ENCODE data around the gene LONRF2. TPM values are rescaled to one million over a fixed set of nuclear protein-coding genes. Genes with fewer than 3 reads are reported as not detected.

Gene LONRF2
- total RNA-seq, 4 donors from 2014 or later = 0.38 to 2.6 (median 1.1) TPM

DNA sequence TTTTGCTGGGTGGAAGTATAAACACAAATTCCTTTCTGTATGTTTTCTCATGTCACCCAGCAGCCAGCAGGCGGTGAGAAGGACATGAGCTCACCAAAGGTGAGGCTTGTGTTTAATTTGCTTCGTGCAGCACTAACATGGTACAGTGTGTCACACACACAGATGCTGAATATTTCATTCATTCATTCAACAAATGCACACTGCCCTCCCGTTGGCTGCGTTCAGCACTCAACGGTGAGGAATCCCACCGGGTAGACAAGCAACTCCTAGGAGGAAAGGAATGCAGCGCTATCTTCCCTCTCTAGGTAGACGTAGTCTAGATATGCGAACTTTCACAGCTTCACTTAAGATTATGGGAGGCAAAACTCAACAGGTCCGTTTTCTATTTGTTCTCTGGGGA lies 85.1 kb downstream of the LONRF2 start:
- intact Hi-C loops (cut with DNase I; ENCODE audit: low total_unique reads) = no loop called here
- TF ChIP-seq POLR2A (IDR thresholded peaks at IDR 0.05) = no peak
- peak in 1 of 2 donors; percentile 65 for DNase-seq (ENCODE audit: low spot score in 2 of 2)
- WGBS, 2 donors = 86 to 89% methylated on average over 10 of the region's 10 CpGs
- no peak overlapping the region for H3K4me3 ChIP-seq (ENCODE audit: low read depth, poor library complexity, severe bottlenecking)

- TF ChIP-seq, protein P1, sequence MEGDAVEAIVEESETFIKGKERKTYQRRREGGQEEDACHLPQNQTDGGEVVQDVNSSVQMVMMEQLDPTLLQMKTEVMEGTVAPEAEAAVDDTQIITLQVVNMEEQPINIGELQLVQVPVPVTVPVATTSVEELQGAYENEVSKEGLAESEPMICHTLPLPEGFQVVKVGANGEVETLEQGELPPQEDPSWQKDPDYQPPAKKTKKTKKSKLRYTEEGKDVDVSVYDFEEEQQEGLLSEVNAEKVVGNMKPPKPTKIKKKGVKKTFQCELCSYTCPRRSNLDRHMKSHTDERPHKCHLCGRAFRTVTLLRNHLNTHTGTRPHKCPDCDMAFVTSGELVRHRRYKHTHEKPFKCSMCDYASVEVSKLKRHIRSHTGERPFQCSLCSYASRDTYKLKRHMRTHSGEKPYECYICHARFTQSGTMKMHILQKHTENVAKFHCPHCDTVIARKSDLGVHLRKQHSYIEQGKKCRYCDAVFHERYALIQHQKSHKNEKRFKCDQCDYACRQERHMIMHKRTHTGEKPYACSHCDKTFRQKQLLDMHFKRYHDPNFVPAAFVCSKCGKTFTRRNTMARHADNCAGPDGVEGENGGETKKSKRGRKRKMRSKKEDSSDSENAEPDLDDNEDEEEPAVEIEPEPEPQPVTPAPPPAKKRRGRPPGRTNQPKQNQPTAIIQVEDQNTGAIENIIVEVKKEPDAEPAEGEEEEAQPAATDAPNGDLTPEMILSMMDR (IDR thresholded peaks at IDR 0.05) = no peak
- no peak for TF ChIP-seq POLR2A (IDR thresholded peaks at IDR 0.05)
- WGBS, 2 donors = 84 to 94% methylated on average over 6 of the region's 6 CpGs
- H3K4me3 ChIP-seq (ENCODE audit: low read depth, poor library complexity, severe bottlenecking) = no peak overlapping the region
- DNase-seq (ENCODE audit: low spot score in 2 of 2) = peak in 1 of 2 donors; percentile 32
- intact Hi-C loops (cut with DNase I; ENCODE audit: low total_unique reads) = no loop called here
Measured at GRCh38 chr2:100236166-100236565, 86.1 kb downstream of the LONRF2 start.

GRCh38 chr2:100235581-100235980 lies 86.7 kb downstream of the LONRF2 start:
- intact Hi-C loops (cut with DNase I; ENCODE audit: low total_unique reads) = no loop called here
- TF ChIP-seq, protein P1 (IDR thresholded peaks at IDR 0.05) = no peak
- TF ChIP-seq POLR2A (IDR thresholded peaks at IDR 0.05) = no peak
- WGBS, 2 donors = 94 to 96% methylated on average over 4 of the region's 4 CpGs
- peak in 1 of 2 donors; percentile 39 for DNase-seq (ENCODE audit: low spot score in 2 of 2)
- no peak overlapping the region for H3K4me3 ChIP-seq (ENCODE audit: low read depth, poor library complexity, severe bottlenecking)

DNA sequence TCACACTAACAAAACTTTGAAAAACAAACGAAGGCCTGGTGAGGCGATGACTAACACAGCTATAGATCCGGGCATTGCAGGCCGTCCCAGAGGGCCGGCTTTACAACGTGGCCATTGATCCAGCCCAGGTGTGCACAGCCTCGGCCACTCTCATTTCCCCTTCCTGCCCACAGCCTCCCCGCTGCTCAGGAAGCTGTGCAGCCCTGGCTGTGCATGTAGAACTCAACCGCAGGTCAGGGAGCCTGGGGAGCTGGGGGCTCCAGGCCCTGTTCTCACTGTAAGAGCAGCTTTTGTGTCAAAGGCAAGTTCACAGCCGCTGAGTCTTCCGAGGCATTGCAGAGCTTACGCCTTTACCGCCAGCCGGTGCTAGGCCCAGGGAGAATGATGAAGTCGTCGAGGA lies 87.2 kb downstream of the LONRF2 start:
- intact Hi-C loops (cut with DNase I; ENCODE audit: low total_unique reads) = no loop called here
- WGBS, 2 donors = 75 to 76% methylated on average over 15 to 16 of the region's 16 CpGs
- H3K4me3 ChIP-seq (ENCODE audit: low read depth, poor library complexity, severe bottlenecking) = no peak overlapping the region
- TF ChIP-seq POLR2A (IDR thresholded peaks at IDR 0.05) = no peak
- TF ChIP-seq, protein P1 (IDR thresholded peaks at IDR 0.05) = no peak
- peak in 1 of 2 donors; percentile 83 for DNase-seq (ENCODE audit: low spot score in 2 of 2)

- 81 to 83% methylated on average over 4 of the region's 4 CpGs for WGBS, 2 donors
- intact Hi-C loops (cut with DNase I; ENCODE audit: low total_unique reads) = no loop called here
- no peak overlapping the region for H3K4me3 ChIP-seq (ENCODE audit: low read depth, poor library complexity, severe bottlenecking)
- TF ChIP-seq, protein P1 (IDR thresholded peaks at IDR 0.05) = no peak
- TF ChIP-seq POLR2A (IDR thresholded peaks at IDR 0.05) = no peak
- no peak for DNase-seq (ENCODE audit: low spot score in 2 of 2)
Measured at GRCh38 chr2:100234141-100234540, 88.2 kb downstream of the LONRF2 start.

DNA sequence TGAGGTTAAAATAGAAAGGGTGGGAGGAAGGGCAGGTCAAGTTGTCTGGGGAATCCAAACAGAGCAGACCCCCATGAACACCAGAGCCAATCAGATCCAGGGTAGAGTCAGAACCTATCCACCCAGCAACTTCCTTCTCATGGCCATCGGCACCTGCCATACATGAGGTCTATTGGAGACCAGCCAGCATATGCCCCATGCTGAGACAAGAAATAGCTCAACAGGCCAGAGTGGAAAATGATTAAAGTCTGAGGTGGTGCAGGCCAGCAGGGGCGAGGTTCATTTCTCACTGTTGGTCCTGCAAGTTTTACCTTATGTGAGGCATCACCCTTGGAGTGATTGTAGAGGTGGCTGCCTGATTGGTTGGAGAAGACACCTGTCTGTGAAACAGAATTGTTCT lies 89.2 kb downstream of the LONRF2 start:
- intact Hi-C loops (cut with DNase I; ENCODE audit: low total_unique reads) = no loop called here
- WGBS, 2 donors = 82 to 83% methylated on average over 2 of the region's 2 CpGs
- no peak overlapping the region for H3K4me3 ChIP-seq (ENCODE audit: low read depth, poor library complexity, severe bottlenecking)
- peak in 1 of 2 donors; percentile 32 for DNase-seq (ENCODE audit: low spot score in 2 of 2)
- TF ChIP-seq POLR2A (IDR thresholded peaks at IDR 0.05) = no peak
- TF ChIP-seq, protein P1 (IDR thresholded peaks at IDR 0.05) = no peak
